Keratinocyte (primary cell): ENCODE measurements around the gene DTD2.

Experiments used
- EZH2 ChIP-seq: IDR thresholded peaks from one replicate; pipeline ENCODE4 v1.6.1; 2012; ENCODE audit warnings: inconsistent platforms, mild to moderate bottlenecking, low read length, moderate library complexity
- TF ChIP-seq, protein P1 (sequence below), 3 experiments: IDR thresholded peaks in 1 of 3; conservative IDR thresholded peaks in 1 of 3; optimal IDR thresholded peaks in 1 of 3; 2 replicates in 2 of 3; 3 replicates in 1 of 3; pipeline versions ENCODE3 to v1.5.1; 2011; ENCODE audit warnings: low read length in 3 of 3, mild to moderate bottlenecking in 3 of 3, moderate library complexity in 2 of 3, control low read depth in 1 of 3, inconsistent platforms in 1 of 3; ENCODE audit not compliant: insufficient read depth in 2 of 3; ENCODE audit errors: extremely low read depth in 1 of 3

DNA sequence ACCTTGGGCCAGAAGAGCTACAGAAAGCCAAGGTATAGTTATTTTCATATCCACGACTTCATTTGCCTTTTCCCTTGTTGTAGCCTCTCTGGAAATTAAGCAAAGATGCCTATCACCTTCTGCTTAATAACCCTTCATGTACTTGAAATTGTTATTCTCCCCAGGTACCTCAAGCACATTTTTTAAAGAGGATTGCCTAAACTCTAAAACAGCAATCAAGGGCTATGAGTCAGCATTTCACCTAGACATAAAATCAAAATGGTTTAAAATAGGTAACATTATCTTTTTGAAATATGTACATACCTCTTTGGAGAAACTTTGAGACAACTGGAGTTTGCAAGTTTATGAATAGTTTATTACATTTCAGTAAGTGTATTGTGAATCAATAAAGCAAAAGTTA lies 11.6 kb downstream of the DTD2 start:
- TF ChIP-seq EZH2: no peak
- TF ChIP-seq, protein P1, sequence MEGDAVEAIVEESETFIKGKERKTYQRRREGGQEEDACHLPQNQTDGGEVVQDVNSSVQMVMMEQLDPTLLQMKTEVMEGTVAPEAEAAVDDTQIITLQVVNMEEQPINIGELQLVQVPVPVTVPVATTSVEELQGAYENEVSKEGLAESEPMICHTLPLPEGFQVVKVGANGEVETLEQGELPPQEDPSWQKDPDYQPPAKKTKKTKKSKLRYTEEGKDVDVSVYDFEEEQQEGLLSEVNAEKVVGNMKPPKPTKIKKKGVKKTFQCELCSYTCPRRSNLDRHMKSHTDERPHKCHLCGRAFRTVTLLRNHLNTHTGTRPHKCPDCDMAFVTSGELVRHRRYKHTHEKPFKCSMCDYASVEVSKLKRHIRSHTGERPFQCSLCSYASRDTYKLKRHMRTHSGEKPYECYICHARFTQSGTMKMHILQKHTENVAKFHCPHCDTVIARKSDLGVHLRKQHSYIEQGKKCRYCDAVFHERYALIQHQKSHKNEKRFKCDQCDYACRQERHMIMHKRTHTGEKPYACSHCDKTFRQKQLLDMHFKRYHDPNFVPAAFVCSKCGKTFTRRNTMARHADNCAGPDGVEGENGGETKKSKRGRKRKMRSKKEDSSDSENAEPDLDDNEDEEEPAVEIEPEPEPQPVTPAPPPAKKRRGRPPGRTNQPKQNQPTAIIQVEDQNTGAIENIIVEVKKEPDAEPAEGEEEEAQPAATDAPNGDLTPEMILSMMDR (optimal IDR thresholded peaks at IDR 0.05 in 1 of 3, IDR thresholded peaks at IDR 0.05 in 1 of 3, conservative IDR thresholded peaks at IDR 0.05 in 1 of 3; ENCODE audit: extremely low read depth in 1 of 3, insufficient read depth in 2 of 3, low read length in 3 of 3): no peak
